ENCODE data around the gene CTSH.
"Not testable (repeated sequence)": the region's sequence is repeated elsewhere in the genome, so short reads cannot be mapped to it uniquely, and the experiment has no call there.

CTSH gene

GRCh38 chr15:78880813-78881212, 64.0 kb downstream of the CTSH start:
- no peak for DNase-seq (ENCODE audit: low spot score)

DNA sequence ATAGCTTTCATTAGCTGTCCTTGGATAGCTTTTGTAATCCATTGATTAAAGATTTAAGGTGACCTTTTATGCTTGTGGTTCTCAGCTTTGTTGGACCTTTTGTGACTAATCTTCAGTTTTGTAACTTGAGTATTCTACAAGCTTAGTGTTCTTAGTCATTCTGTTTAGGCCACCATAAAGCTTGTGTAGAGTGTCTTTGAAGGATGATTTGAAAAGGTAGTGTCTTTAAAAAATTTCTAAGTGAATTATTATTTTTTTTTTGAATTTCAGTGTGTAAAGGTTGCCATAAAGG, 64.7 kb downstream of the CTSH start:
- no peak for DNase-seq (ENCODE audit: low spot score)

DNA sequence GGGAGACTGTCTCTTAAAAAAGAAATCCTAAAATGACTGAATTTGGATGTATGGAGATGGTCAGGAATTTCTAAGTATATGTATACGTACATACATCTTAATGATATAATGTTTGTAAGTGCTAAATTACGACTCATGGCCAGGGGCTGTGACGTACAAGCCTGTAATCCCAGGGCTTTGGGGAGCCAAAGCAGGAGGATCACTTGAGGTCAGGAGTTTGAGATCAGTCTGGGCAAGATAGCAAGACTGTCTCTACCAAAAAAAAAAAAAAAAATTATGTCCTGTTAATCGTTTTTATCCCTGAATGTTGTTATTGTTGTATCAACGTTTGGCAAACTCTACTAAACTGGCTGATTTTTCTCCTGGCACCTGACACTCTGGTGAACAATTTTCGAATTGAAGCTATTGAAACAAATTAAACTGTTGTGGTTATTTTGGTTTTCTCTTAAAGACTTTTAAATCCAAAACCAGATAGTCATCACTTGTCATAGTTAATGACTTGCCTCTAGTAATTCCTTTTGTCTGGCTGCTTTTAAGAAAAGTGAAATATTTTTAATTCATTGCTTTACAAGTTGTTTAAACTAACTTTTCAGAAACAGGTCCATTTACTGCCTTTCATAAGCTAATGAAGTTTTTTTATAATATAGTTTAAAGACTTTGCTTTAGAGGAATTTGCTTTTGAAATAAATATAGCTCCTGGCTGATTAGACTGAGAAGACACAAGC, 65.2 kb downstream of the CTSH start:
- DNase-seq (ENCODE audit: low spot score) = no peak

DNA sequence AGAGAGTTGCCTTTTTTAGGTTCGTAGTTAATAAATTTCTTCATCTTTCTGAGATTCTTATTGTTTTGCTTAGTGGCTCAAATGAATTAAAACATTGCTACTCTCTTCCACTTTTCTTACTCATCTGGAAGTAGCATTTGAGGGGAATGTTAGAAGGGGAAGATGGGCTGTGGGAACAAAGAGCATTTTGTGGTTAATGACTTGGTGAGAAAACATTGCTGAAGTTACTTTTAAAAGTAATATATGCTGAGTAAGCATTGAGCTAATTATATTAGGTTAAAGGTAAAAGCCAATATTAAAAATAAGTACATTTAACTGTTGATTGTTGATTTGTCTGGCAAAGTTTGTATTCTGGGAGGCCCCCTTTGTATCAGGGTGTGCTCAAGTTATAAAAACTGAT, 66.5 kb downstream of the CTSH start:
- no peak for DNase-seq (ENCODE audit: low spot score)

- DNase-seq (ENCODE audit: low spot score) = not testable (repeated sequence)
Measured at GRCh38 chr15:78876954-78877353, 67.9 kb downstream of the CTSH start.

- no peak for DNase-seq (ENCODE audit: low spot score)
Measured at GRCh38 chr15:78875107-78875914, 69.5 kb downstream of the CTSH start.

DNA sequence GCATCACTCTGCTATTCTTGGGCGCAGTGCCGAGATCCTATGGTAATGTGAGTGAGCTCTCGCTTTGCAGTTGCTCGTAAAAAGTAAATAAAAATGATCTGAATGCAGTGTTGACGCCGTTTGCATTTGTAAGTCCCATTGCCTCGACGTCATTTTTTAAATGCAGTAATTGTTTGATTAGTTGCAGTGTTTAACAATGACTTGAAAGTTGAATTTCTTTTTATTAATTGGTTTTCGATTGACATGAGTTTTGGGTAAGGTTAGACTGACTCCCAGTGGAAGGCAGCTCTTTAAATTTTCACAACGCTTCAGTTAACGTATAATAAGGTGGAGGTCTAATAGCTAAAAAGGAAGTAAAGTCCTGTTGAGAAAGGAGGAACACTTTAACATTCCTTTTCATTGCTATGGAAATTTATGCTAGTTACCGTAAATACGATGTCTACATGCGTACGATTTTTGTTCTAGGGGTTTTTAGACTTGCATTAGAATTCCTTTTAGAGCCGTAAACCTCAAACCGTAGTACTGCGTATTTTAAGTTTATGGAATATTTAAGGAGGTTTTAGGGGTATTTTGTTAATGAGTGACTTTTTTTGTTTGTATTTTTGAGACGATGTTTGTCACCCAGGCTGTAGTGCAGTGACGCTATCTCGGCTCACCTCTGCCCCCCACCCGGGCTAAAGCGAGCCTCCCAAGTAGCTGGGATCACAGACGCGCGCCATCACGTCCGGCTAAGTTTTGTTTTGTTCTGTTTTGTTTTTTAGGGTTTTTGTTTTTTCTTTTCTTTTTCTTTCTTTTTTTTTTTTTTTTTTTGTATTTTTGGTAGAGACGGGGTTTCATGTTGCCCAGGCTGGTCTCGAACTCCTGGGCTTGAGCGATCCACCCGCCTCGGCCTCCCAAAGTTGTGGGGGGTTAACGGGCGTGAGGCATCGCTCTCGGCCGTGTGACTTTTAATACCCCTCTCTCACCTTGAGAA, 70.8 kb downstream of the CTSH start:
- DNase-seq (ENCODE audit: low spot score) = peak; percentile 43

DNA sequence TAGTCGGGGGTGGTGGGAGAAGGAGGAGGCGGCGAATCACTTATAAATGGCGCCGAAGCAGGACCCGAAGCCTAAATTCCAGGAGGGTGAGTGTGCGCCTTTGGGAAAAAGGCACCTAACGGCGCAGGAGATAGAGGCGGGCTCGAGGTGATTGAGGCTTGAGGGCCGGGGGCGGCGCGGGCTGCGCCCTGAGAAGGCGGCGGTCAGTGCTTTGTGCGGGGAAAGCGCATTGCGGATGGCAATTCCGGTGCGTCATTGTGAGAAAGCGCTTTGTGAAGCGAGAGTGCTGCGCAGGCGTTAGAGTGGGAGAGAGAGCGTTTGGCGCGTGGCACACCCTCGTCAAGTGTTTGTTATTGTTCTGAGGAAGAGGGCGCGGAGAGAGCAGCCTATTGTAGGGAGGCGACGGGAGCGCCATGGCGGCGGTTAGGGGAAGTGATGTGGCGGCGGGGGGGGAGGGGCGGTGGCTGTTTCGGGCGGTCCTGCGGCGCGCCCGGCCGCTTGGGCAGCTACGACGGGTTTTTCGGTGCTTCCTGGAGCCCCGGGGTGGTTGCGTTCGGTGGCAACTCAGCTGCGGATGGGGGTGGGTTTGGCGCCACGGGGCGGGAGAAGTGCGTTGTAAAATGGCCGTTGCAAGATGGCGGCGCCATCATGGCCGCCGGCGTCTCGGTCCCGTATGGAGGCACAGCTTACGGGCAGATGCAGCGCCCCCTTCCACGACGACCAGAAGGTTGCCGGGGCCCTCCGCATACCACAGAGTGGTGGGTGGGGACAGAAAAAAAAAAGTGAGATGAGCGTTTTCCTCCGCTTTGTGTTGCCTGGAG, 71.7 kb downstream of the CTSH start:
- peak; percentile 90 for DNase-seq (ENCODE audit: low spot score)

- peak; percentile 89 for DNase-seq (ENCODE audit: low spot score)
Measured at GRCh38 chr15:78872155-78872971, 72.5 kb downstream of the CTSH start, which contains the start of gene MORF4L1. MORF4L1 (plus strand) TSS chr15:78872890; CDS start chr15:78873018, 128 bp downstream.

- not testable (repeated sequence) for DNase-seq (ENCODE audit: low spot score)
Measured at GRCh38 chr15:78871483-78872127, 73.2 kb downstream of the CTSH start.
